Activated CD8-positive, alpha-beta memory T cell treated with anti-CD3 and anti-CD28 coated beads for 24 hours (primary cell): ENCODE data around the gene LMCD1.

ENCODE experiments used
- DNase-seq: peaks from one replicate; pipeline ENCODE4 v3.0.0-alpha.2; 2020

Gene LMCD1

DNA sequence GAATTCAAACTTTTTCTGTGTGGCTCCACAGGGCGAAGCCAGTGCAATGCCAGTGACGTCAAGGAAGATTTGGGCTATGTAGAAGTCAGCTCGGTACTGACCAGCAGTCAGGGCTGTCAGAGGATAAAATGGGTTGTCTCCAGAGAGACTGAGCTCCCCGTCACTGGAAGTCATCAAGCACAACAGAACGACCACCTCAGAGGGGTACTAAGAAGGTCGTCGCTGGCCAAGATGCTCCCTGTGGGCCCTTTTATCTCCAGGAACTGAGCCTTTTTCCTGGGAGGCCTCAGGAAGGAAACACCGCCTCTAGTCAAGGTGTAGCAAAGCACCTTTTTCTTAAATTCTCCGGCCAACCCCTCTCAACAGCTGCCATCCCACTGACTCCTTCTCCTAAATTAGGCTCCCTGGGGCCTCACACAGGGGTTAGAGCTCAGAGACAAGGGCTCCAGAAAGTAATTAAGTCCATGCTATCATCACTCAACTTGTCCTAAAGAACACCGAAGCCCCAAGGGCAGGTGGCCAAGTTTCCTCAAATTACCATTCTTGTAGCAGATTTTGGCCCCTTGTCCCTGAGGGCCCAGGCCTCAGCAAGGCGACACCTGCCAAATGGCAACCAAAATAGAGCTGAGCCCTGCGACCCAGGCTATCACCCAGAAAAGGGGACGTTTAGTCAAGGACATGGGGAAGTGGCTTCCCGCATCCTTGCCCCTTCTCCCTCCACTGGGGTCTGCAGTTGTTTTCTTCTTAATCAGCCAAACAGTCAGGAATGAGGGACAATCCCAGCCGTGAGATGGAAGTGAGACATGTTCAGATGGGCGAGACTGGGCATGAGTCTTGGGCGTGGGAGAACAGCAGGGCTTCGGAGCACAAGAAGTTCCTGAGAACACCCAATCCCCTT, 94.9 kb downstream of the LMCD1 start:
- DNase-seq, result no peak

- DNase-seq, result no peak
These were observed 95.7 kb downstream of the LMCD1 start for GRCh38 chr3:8597219-8597853.

DNA sequence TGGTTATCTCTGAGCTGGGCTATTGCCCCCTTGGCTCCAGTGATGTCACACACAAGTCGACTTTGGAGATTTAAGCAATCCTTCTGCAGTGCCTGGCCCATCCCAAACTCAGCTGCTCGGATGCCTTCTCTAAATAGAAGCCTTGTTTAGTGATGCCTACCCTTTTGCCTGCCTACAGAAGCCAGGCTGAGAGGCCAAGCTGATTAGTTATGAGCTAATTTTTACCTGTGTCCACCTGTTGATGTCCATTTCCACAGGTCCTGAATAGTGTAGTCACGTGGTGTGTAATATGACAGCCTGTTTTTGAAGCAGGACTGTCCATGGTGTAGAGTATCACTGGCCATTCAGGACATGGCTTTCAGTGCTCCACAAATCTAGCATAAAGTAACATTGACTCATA, 97.5 kb downstream of the LMCD1 start:
- DNase-seq, result no peak

GRCh38 chr3:8600457-8600856, 98.8 kb downstream of the LMCD1 start:
- DNase-seq, result no peak

DNA sequence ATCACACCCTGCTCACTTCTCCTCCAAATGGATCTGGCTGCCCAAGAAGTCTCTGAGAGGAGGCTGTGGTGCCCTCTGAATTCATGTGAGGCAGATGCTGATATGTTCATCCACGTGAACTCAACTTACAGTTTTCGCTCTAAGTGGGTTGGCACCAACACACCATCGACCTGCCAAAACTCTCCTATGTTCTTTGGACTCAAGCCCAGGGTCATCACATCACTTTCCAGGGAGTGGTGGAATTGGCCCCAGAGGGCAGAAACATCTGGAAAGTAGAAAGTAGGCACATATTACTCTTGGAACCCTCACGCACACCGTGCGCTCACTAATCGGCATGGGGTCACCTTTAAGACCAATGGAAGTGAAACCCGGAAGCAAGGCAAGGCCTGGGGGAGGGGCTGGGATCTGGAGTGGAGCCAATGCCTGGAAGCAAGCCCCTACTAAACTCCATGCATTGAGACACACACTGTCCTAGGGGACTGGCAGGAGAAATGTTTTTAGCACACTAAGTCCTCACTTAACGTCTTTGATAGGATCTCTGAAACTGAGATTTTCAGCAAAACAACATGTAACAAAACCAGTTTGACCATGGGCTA, 101.6 kb downstream of the LMCD1 start:
- no peak for DNase-seq

DNA sequence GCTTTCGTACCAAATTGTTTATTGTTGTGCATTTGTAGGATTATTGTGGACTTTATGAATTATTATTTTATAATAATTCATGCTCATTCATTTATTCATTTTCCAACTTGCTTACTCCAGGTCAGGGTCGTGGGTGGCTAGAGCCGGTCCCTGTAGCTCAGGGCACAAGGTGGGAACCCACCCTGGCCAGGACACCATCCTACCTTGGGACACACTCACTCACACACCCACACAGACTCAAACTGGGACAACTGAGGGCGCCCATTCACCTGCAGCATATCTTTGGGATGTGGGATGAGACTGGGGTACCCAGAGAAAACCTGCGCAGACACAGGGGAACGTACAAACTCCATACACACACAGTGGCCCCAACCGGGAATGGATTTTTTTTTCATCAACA, 102.4 kb downstream of the LMCD1 start:
- DNase-seq, result no peak

GRCh38 chr3:8604988-8605387, 103.4 kb downstream of the LMCD1 start:
- DNase-seq, result no peak

DNA sequence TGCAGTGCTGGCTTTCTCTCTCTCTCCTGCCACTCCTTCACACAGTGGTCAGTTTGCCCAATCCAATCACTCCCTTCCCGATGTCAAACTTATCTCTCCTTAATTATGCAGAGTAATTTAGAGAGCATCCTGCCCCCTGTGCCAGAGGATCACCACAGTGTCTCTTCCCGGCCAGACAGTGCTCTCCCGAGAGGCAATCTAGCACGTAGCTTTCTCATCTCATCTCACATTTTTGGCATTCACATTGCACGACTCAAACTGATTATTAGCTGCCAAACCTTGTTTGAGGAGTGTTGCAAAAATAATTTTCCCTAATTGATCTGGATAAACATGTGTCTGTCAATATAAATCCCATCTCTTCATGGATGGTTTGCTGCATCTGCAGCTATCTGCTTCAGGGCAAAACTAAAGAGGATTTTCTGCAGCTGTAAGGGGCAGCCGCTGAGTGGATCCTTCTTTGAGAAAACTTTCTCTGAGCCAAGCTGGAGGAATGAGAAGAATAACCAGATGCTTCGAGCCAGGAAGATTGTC, 105.1 kb downstream of the LMCD1 start:
- no peak for DNase-seq

GRCh38 chr3:8607234-8608040, 105.8 kb downstream of the LMCD1 start:
- DNase-seq, result no peak

GRCh38 chr3:8608041-8608790, 106.6 kb downstream of the LMCD1 start:
- no peak for DNase-seq

DNA sequence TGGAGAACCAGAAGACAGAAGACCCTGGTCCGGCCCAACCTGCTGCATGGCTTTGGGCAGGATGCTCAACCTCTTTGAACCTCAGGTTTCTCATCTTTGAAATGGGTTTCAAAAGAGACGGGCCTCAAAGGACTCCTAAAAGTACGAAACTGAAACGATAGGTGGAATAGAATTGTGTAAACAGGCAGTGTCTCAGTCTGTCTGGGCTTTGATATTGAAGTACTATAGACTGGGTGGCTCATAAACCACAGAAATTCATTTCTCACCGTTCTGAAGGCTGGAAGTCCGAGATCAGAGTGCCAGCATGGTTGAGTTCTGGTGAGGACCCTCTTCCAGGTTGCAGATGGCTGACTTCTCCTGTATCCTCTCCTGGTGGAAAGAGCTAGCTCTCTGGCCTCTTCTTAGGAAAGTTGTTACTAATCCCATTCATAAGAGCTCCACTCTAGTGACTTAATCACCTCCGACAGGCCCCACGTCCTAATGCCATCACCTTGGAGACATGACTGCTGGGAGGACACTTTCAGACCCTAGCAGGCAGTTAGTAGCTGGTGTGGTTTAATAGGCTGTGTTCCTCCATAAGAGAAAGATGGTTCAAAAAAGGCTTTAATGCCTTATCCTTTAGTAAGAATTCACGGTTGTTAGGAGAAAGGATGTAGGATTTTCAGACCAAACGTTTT, 107.3 kb downstream of the LMCD1 start:
- no peak for DNase-seq

- DNase-seq, result no peak
These were observed 109.3 kb downstream of the LMCD1 start for GRCh38 chr3:8610951-8611350.

- no peak for DNase-seq
These were observed 116.3 kb downstream of the LMCD1 start for GRCh38 chr3:8617921-8618320.

GRCh38 chr3:8618950-8619349, 117.3 kb downstream of the LMCD1 start:
- DNase-seq, result no peak

GRCh38 chr3:8619548-8619947, 117.9 kb downstream of the LMCD1 start:
- DNase-seq, result no peak

DNA sequence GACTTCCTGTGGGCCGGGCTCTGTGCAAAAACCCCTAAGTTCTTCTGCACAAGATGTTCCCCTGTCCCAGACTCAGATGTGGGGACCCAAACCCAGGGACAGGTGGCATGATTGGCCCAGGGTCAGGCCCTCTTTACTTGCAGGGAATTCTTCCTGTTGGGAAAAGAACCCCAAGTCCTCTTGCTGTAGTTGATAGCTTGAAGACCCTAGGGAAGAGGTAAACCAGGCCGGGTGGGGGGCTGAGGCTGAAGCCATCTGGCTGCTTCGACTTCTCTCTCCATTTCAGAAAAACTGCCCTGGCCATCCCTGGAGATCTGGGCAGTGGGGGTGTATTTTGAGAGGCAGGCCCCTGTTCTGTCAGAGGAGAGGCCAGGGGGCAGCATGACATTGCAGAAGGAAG, 119.5 kb downstream of the LMCD1 start:
- no peak for DNase-seq

DNA sequence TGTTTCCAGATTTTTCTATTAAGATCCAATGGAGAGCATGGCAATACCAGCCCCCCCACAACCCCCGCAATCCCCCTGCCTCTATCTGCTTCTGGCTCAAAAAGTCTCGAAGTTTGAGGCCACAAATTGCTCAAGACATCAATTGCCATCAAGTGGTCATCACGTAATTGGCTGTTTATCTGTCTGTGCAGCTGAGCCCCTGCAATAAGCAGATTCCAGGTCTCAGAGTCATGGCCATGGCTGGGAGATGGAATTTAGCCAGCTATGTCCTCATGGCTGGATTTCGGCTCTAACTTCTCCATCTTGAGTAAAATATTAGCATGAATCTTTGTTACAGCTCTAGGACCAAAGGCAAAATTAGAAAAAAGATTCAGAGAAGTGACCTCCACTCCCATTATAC, 120.2 kb downstream of the LMCD1 start:
- no peak for DNase-seq

DNA sequence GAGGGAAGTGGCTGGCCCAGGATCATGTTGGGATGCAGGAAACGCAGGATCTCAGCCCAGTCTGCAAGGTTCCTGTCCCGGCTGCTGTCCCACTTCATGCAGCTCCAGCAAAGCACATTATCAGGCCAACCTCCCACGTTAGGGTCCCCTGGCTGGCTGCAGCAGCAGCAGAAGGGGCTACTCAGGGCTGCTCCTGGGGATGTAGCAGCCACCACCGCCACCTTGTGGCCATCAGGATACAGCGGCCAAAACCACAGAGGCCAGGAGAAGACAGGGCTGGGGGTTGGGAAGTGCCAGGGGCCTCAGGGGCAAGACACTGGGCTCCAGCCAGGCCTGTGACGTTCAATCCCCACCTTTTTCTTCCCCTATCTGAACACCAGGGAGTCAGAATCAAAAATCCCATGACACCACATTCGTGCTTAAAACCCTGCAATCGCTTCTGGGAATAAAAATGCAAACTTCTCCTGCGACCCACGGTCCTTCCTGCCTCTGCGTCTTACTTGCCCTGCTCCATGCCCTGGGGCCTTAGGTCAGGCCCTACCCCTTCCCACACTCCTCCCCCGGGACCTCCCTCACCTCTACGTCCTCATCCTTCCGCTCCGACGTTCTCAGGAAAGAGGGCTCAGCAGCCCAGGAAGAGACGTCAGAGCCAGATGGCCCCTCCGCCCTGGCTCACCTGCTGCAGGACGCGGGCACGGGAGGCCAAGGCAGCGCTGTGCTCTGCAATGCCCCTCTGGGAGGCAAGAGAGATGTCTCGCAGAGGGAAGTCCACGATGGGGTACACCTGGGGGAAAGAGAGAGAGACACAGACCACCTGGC, 121.5 kb downstream of the LMCD1 start:
- peak; percentile 61 for DNase-seq

GRCh38 chr3:8623741-8624140, 122.1 kb downstream of the LMCD1 start:
- DNase-seq, result no peak
